ENCODE measurements around the gene GALNT18.

GALNT18 gene

GRCh38 chr11:11428714-11429113 is 193.1 kb downstream of the GALNT18 start:
- H3K36me3 ChIP-seq (ENCODE audit: insufficient read depth, low read length): no peaks in the 10 kb centered on the region
- H3K27me3 ChIP-seq (ENCODE audit: insufficient read depth, low read length): no peaks in the 10 kb centered on the region
- no peaks in the 10 kb centered on the region for H3K4me1 ChIP-seq (ENCODE audit: insufficient read depth, low read length)
- H3K27ac ChIP-seq (ENCODE audit: low read depth, low read length): no peak overlapping the region
- WGBS: 94% methylated on average over 4 of the region's 4 CpGs
- no peak overlapping the region for H3K4me3 ChIP-seq (ENCODE audit: low read length)
- H3K9ac ChIP-seq (ENCODE audit: low read depth, low read length): no peak overlapping the region
- no peaks in the 10 kb centered on the region for H3K9me3 ChIP-seq (ENCODE audit: insufficient read depth, low read depth, low read length)

GRCh38 chr11:11427542-11427941 is 194.3 kb downstream of the GALNT18 start:
- Histone ChIP-seq H3K4me3 (ENCODE audit: low read length) (no peak overlapping the region), H3K9ac (ENCODE audit: low read depth, low read length) (no peak overlapping the region), H3K36me3 (ENCODE audit: insufficient read depth, low read length) (no peaks in the 10 kb centered on the region), H3K9me3 (ENCODE audit: insufficient read depth, low read depth, low read length) (no peaks in the 10 kb centered on the region), H3K27me3 (ENCODE audit: insufficient read depth, low read length) (no peaks in the 10 kb centered on the region), H3K4me1 (ENCODE audit: insufficient read depth, low read length) (no peaks in the 10 kb centered on the region), H3K27ac (ENCODE audit: low read depth, low read length) (no peak overlapping the region)
- WGBS: 91% methylated on average over 5 of the region's 5 CpGs

- Histone ChIP-seq H3K4me3 (ENCODE audit: low read length) (no peak overlapping the region), H3K4me1 (ENCODE audit: insufficient read depth, low read length) (no peaks in the 10 kb centered on the region), H3K27ac (ENCODE audit: low read depth, low read length) (no peak overlapping the region), H3K27me3 (ENCODE audit: insufficient read depth, low read length) (no peaks in the 10 kb centered on the region), H3K9me3 (ENCODE audit: insufficient read depth, low read depth, low read length) (no peaks in the 10 kb centered on the region), H3K9ac (ENCODE audit: low read depth, low read length) (no peak overlapping the region), H3K36me3 (ENCODE audit: insufficient read depth, low read length) (no peaks in the 10 kb centered on the region)
- WGBS: 83% methylated on average over 6 of the region's 9 CpGs
Measured at GRCh38 chr11:11427140-11427539, 194.7 kb downstream of the GALNT18 start.

- Histone ChIP-seq H3K9me3 (ENCODE audit: insufficient read depth, low read depth, low read length) (no peaks in the 10 kb centered on the region), H3K4me1 (ENCODE audit: insufficient read depth, low read length) (peaks cover 3% of the 10 kb centered on the region; the same call in 1 of the 2 replicates), H3K27ac (ENCODE audit: low read depth, low read length) (no peak overlapping the region), H3K9ac (ENCODE audit: low read depth, low read length) (no peak overlapping the region), H3K4me3 (ENCODE audit: low read length) (no peak overlapping the region), H3K27me3 (ENCODE audit: insufficient read depth, low read length) (no peaks in the 10 kb centered on the region), H3K36me3 (ENCODE audit: insufficient read depth, low read length) (no peaks in the 10 kb centered on the region)
- WGBS: 78% methylated on average over 4 of the region's 4 CpGs
Measured at GRCh38 chr11:11426226-11426952, 195.4 kb downstream of the GALNT18 start.

- no peak overlapping the region for H3K27ac ChIP-seq (ENCODE audit: low read depth, low read length)
- H3K4me1 ChIP-seq (ENCODE audit: insufficient read depth, low read length): peaks cover 6% of the 10 kb centered on the region; the same call in 1 of the 2 replicates
- no peaks in the 10 kb centered on the region for H3K9me3 ChIP-seq (ENCODE audit: insufficient read depth, low read depth, low read length)
- WGBS: 78% methylated on average over 5 of the region's 5 CpGs
- no peak overlapping the region for H3K9ac ChIP-seq (ENCODE audit: low read depth, low read length)
- no peaks in the 10 kb centered on the region for H3K36me3 ChIP-seq (ENCODE audit: insufficient read depth, low read length)
- H3K4me3 ChIP-seq (ENCODE audit: low read length): no peak overlapping the region
- no peaks in the 10 kb centered on the region for H3K27me3 ChIP-seq (ENCODE audit: insufficient read depth, low read length)
Measured at GRCh38 chr11:11425806-11426205, 196.0 kb downstream of the GALNT18 start.

GRCh38 chr11:11424688-11425087 is 197.1 kb downstream of the GALNT18 start:
- Histone ChIP-seq H3K4me3 (ENCODE audit: low read length) (no peak overlapping the region), H3K9ac (ENCODE audit: low read depth, low read length) (no peak overlapping the region), H3K36me3 (ENCODE audit: insufficient read depth, low read length) (no peaks in the 10 kb centered on the region), H3K4me1 (ENCODE audit: insufficient read depth, low read length) (peaks cover 6% of the 10 kb centered on the region; the same call in 1 of the 2 replicates), H3K27me3 (ENCODE audit: insufficient read depth, low read length) (no peaks in the 10 kb centered on the region), H3K9me3 (ENCODE audit: insufficient read depth, low read depth, low read length) (no peaks in the 10 kb centered on the region), H3K27ac (ENCODE audit: low read depth, low read length) (no peak overlapping the region)
- WGBS: 94% methylated on average over 7 of the region's 7 CpGs

GRCh38 chr11:11422411-11423128 is 199.2 kb downstream of the GALNT18 start:
- Histone ChIP-seq H3K27me3 (ENCODE audit: insufficient read depth, low read length) (no peaks in the 10 kb centered on the region), H3K36me3 (ENCODE audit: insufficient read depth, low read length) (no peaks in the 10 kb centered on the region), H3K4me3 (ENCODE audit: low read length) (no peak overlapping the region), H3K27ac (ENCODE audit: low read depth, low read length) (no peak overlapping the region), H3K9me3 (ENCODE audit: insufficient read depth, low read depth, low read length) (no peaks in the 10 kb centered on the region), H3K9ac (ENCODE audit: low read depth, low read length) (no peak overlapping the region), H3K4me1 (ENCODE audit: insufficient read depth, low read length) (peaks cover 6% of the 10 kb centered on the region; the same call in 1 of the 2 replicates)
- 92% methylated on average over 5 of the region's 5 CpGs for WGBS

GRCh38 chr11:11421509-11421908 is 200.3 kb downstream of the GALNT18 start:
- peaks cover 11% of the 10 kb centered on the region; the same call in 1 of the 2 replicates for H3K4me1 ChIP-seq (ENCODE audit: insufficient read depth, low read length)
- no peaks in the 10 kb centered on the region for H3K9me3 ChIP-seq (ENCODE audit: insufficient read depth, low read depth, low read length)
- H3K36me3 ChIP-seq (ENCODE audit: insufficient read depth, low read length): no peaks in the 10 kb centered on the region
- no peak overlapping the region for H3K4me3 ChIP-seq (ENCODE audit: low read length)
- H3K9ac ChIP-seq (ENCODE audit: low read depth, low read length): no peak overlapping the region
- H3K27ac ChIP-seq (ENCODE audit: low read depth, low read length): no peak overlapping the region
- no peaks in the 10 kb centered on the region for H3K27me3 ChIP-seq (ENCODE audit: insufficient read depth, low read length)
- 66% methylated on average over 2 of the region's 2 CpGs for WGBS

- Histone ChIP-seq H3K27me3 (ENCODE audit: insufficient read depth, low read length) (no peaks in the 10 kb centered on the region), H3K27ac (ENCODE audit: low read depth, low read length) (no peak overlapping the region), H3K9ac (ENCODE audit: low read depth, low read length) (no peak overlapping the region), H3K4me1 (ENCODE audit: insufficient read depth, low read length) (peaks cover 11% of the 10 kb centered on the region; the same call in 1 of the 2 replicates), H3K36me3 (ENCODE audit: insufficient read depth, low read length) (no peaks in the 10 kb centered on the region), H3K4me3 (ENCODE audit: low read length) (no peak overlapping the region), H3K9me3 (ENCODE audit: insufficient read depth, low read depth, low read length) (no peaks in the 10 kb centered on the region)
- 88% methylated on average over 5 of the region's 5 CpGs for WGBS
Measured at GRCh38 chr11:11420899-11421285, 200.9 kb downstream of the GALNT18 start.

GRCh38 chr11:11420191-11420898 is 201.5 kb downstream of the GALNT18 start:
- Histone ChIP-seq H3K4me1 (ENCODE audit: insufficient read depth, low read length) (peaks cover 11% of the 10 kb centered on the region; the same call in 1 of the 2 replicates), H3K9ac (ENCODE audit: low read depth, low read length) (no peak overlapping the region), H3K27ac (ENCODE audit: low read depth, low read length) (no peak overlapping the region), H3K4me3 (ENCODE audit: low read length) (no peak overlapping the region), H3K9me3 (ENCODE audit: insufficient read depth, low read depth, low read length) (no peaks in the 10 kb centered on the region), H3K27me3 (ENCODE audit: insufficient read depth, low read length) (no peaks in the 10 kb centered on the region), H3K36me3 (ENCODE audit: insufficient read depth, low read length) (no peaks in the 10 kb centered on the region)
- 95% methylated on average over 4 of the region's 4 CpGs for WGBS

- Histone ChIP-seq H3K27me3 (ENCODE audit: insufficient read depth, low read length) (no peaks in the 10 kb centered on the region), H3K4me3 (ENCODE audit: low read length) (no peak overlapping the region), H3K4me1 (ENCODE audit: insufficient read depth, low read length) (peaks cover 11% of the 10 kb centered on the region; the same call in 1 of the 2 replicates), H3K27ac (ENCODE audit: low read depth, low read length) (no peak overlapping the region), H3K36me3 (ENCODE audit: insufficient read depth, low read length) (no peaks in the 10 kb centered on the region), H3K9ac (ENCODE audit: low read depth, low read length) (no peak overlapping the region), H3K9me3 (ENCODE audit: insufficient read depth, low read depth, low read length) (no peaks in the 10 kb centered on the region)
- 90% methylated on average over 3 of the region's 3 CpGs for WGBS
Measured at GRCh38 chr11:11419747-11420146, 202.1 kb downstream of the GALNT18 start.
